ENCODE results near the gene CRKL.

DNA sequence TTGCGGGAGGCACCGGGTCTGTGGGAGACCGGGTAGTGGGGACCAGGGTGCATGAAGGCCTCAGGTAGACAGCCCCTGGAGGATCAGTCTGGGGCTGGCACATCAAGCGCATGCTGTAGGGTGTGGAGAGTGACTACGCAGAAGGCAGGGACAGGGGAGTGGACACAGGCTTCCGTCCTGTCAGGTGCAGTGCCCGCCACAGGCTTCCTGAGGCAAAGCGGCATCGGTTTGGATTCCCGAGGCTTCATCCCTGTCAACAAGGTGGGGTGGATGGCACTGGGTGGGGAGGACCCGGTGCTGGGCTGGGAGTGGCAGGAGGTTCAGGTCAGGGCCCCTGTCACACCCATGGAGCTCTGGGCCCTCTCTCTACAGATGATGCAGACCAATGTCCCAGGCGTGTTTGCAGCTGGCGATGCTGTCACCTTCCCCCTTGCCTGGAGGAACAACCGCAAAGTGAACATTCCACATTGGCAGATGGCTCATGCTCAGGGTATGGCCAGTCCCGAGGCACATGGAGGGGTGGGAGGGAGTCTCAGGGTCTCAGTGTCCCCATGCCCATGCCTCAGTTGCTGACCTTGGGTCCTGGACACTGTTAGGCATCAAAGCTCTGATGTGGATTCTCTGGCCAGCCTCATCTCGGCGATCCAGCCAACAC lies 60.4 kb downstream of the CRKL start:
- TF ChIP-seq, protein P1, sequence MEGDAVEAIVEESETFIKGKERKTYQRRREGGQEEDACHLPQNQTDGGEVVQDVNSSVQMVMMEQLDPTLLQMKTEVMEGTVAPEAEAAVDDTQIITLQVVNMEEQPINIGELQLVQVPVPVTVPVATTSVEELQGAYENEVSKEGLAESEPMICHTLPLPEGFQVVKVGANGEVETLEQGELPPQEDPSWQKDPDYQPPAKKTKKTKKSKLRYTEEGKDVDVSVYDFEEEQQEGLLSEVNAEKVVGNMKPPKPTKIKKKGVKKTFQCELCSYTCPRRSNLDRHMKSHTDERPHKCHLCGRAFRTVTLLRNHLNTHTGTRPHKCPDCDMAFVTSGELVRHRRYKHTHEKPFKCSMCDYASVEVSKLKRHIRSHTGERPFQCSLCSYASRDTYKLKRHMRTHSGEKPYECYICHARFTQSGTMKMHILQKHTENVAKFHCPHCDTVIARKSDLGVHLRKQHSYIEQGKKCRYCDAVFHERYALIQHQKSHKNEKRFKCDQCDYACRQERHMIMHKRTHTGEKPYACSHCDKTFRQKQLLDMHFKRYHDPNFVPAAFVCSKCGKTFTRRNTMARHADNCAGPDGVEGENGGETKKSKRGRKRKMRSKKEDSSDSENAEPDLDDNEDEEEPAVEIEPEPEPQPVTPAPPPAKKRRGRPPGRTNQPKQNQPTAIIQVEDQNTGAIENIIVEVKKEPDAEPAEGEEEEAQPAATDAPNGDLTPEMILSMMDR (IDR thresholded peaks at IDR 0.05; ENCODE audit: low read depth, low read length): no peak
- no peak for TF ChIP-seq POLR2A (IDR thresholded peaks at IDR 0.05; ENCODE audit: extremely low read depth, insufficient read length)
- TF ChIP-seq MYC (IDR thresholded peaks at IDR 0.05; ENCODE audit: low read depth, low read length): no peak
- TF ChIP-seq, protein P2, sequence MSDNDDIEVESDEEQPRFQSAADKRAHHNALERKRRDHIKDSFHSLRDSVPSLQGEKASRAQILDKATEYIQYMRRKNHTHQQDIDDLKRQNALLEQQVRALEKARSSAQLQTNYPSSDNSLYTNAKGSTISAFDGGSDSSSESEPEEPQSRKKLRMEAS (IDR thresholded peaks at IDR 0.05; ENCODE audit: low read depth, low read length): no peak

Data from NB4 (cell line).